ENCODE data around the gene ZFX.
"Not testable (repeated sequence)": the region's sequence is repeated elsewhere in the genome, so short reads cannot be mapped to it uniquely, and the experiment has no call there.

ZFX gene

GRCh38 chrX:24149351-24150050 lies at the start of gene ZFX:
TSS of gene ZFX (plus strand) at chrX:24149729. CDS start at chrX:24172743, 23,014 bp downstream.
- DNase-seq, result no peak

- DNase-seq, result no peak
Observed at GRCh38 chrX:24100713-24101112, 48.8 kb upstream of the ZFX start.

- no peak for DNase-seq
Observed at GRCh38 chrX:24110069-24110468, 39.5 kb upstream of the ZFX start.

- no peak for DNase-seq
Observed at GRCh38 chrX:24113181-24113580, 36.3 kb upstream of the ZFX start.

GRCh38 chrX:24117258-24117657 lies 32.3 kb upstream of the ZFX start:
- no peak for DNase-seq

GRCh38 chrX:24124244-24124799 lies 25.2 kb upstream of the ZFX start:
- no peak for DNase-seq

- DNase-seq, result no peak
Observed at GRCh38 chrX:24125028-24125612, 24.4 kb upstream of the ZFX start.

GRCh38 chrX:24131476-24131875 lies 18.1 kb upstream of the ZFX start:
- DNase-seq, result no peak

- no peak for DNase-seq
Observed at GRCh38 chrX:24133312-24133711, 16.2 kb upstream of the ZFX start.

GRCh38 chrX:24135768-24136167 lies 13.8 kb upstream of the ZFX start:
- not testable (repeated sequence) for DNase-seq

- no peak for DNase-seq
Observed at GRCh38 chrX:24137192-24137591, 12.3 kb upstream of the ZFX start.

- DNase-seq, result not testable (repeated sequence)
Observed at GRCh38 chrX:24143982-24144381, 5.5 kb upstream of the ZFX start.

- no peak for DNase-seq
Observed at GRCh38 chrX:24144528-24144927, 5.0 kb upstream of the ZFX start.

- no peak for DNase-seq
Observed at GRCh38 chrX:24145303-24146186, 4.0 kb upstream of the ZFX start.

GRCh38 chrX:24146283-24146949 lies 3.1 kb upstream of the ZFX start:
- DNase-seq, result no peak

GRCh38 chrX:24147165-24147564 lies 2.4 kb upstream of the ZFX start:
- no peak for DNase-seq

GRCh38 chrX:24148121-24148520 lies 1.4 kb upstream of the ZFX start:
- DNase-seq, result no peak

- no peak for DNase-seq
Observed at GRCh38 chrX:24148535-24149350, 786 bp upstream of the ZFX start.

- peak; percentile 70 for DNase-seq
Observed at GRCh38 chrX:24150051-24150790, 692 bp downstream of the ZFX start.

GRCh38 chrX:24150898-24151297 lies 1.4 kb downstream of the ZFX start:
- no peak for DNase-seq

- DNase-seq, result no peak
Observed at GRCh38 chrX:24151513-24151912, 2.0 kb downstream of the ZFX start.

Data from NCI-H2029 (cell line).